ENCODE data around the gene CD83. TPM values are rescaled to one million over a fixed set of nuclear protein-coding genes. Genes with fewer than 3 reads are reported as not detected.

The CD83 gene
- total and polyA plus RNA-seq, 9 of the 15 experiments (the other 6 are each of a cell fraction or from before 2014, with no cell fraction given) = 2.5 to 4.1 (median 3.4) TPM

DNA sequence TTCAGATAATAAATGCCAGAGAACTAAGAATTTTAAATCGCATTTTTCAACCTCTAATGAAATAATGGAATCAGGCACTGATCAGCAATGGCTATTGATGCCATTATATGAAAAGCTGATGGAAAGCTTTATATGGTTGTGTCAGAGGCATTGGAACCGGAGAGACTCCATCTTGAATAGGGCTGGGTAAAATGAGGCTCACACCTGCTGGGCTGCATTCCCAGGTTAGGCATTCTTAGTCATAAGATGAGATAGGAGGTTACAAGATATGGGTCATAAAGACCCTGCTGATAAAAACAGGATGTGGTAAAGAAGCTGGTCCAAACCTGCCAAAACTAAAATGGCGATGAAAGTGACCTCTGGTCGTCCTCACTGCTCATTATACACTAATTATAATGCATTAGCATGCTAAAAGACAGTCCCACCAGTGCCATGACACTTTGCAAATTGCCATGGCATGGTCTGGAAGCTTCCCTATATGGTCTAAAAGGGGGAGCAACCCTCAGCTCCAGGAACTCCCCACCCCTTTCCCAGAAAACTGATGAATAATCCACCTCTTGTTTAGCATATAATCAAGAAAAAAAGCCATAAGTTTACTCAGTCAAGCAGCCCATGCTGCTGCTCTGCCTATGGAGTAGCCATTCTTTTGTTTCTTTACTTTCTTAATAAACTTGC lies 40.2 kb upstream of the CD83 start (continued):
- TF ChIP-seq, protein P1, sequence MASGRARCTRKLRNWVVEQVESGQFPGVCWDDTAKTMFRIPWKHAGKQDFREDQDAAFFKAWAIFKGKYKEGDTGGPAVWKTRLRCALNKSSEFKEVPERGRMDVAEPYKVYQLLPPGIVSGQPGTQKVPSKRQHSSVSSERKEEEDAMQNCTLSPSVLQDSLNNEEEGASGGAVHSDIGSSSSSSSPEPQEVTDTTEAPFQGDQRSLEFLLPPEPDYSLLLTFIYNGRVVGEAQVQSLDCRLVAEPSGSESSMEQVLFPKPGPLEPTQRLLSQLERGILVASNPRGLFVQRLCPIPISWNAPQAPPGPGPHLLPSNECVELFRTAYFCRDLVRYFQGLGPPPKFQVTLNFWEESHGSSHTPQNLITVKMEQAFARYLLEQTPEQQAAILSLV (tag; IDR thresholded peaks at IDR 0.05) = peak; percentile 90
- TF ChIP-seq PCBP2 (IDR thresholded peaks at IDR 0.05; ENCODE audit: low read depth, low read length, poor library complexity, severe bottlenecking) (no peak), HNRNPLL (IDR thresholded peaks at IDR 0.05; ENCODE audit: low read depth, low read length, poor library complexity, severe bottlenecking) (no peak), SAP30 (IDR thresholded peaks at IDR 0.05; ENCODE audit: borderline replicate concordance, insufficient read depth, low read depth, low read length, poor library complexity, severe bottlenecking) (no peak), RFX1 (IDR thresholded peaks at IDR 0.05) (no peak), ZNF561 (CRISPR knock-in tag; conservative IDR thresholded peaks at IDR 0.05) (0 out of 2 replicates have a peak, but pooled peaks have one; percentile 73), CTBP1 (IDR thresholded peaks at IDR 0.05; ENCODE audit: borderline replicate concordance) (peak; percentile 20; the same call in 1 of the 2 replicates), SOX6 (IDR thresholded peaks at IDR 0.05) (no peak), THRAP3 (IDR thresholded peaks at IDR 0.05; ENCODE audit: borderline replicate concordance) (no peak), U2AF1 (optimal IDR thresholded peaks at IDR 0.05; ENCODE audit: low read depth, low read length) (no peak)
- TF ChIP-seq, protein P2, sequence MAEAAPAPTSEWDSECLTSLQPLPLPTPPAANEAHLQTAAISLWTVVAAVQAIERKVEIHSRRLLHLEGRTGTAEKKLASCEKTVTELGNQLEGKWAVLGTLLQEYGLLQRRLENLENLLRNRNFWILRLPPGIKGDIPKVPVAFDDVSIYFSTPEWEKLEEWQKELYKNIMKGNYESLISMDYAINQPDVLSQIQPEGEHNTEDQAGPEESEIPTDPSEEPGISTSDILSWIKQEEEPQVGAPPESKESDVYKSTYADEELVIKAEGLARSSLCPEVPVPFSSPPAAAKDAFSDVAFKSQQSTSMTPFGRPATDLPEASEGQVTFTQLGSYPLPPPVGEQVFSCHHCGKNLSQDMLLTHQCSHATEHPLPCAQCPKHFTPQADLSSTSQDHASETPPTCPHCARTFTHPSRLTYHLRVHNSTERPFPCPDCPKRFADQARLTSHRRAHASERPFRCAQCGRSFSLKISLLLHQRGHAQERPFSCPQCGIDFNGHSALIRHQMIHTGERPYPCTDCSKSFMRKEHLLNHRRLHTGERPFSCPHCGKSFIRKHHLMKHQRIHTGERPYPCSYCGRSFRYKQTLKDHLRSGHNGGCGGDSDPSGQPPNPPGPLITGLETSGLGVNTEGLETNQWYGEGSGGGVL (CRISPR knock-in tag; IDR thresholded peaks at IDR 0.05) = no peak
- TF ChIP-seq, protein P3, sequence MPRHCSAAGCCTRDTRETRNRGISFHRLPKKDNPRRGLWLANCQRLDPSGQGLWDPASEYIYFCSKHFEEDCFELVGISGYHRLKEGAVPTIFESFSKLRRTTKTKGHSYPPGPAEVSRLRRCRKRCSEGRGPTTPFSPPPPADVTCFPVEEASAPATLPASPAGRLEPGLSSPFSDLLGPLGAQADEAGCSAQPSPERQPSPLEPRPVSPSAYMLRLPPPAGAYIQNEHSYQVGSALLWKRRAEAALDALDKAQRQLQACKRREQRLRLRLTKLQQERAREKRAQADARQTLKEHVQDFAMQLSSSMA (CRISPR knock-in tag; IDR thresholded peaks at IDR 0.05) = 0 out of 2 replicates have a peak, but pooled peaks have one; percentile 21
- TF ChIP-seq, protein P4, sequence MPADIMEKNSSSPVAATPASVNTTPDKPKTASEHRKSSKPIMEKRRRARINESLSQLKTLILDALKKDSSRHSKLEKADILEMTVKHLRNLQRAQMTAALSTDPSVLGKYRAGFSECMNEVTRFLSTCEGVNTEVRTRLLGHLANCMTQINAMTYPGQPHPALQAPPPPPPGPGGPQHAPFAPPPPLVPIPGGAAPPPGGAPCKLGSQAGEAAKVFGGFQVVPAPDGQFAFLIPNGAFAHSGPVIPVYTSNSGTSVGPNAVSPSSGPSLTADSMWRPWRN (IDR thresholded peaks at IDR 0.05; ENCODE audit: low read depth) = no peak
- TF ChIP-seq, protein P5, sequence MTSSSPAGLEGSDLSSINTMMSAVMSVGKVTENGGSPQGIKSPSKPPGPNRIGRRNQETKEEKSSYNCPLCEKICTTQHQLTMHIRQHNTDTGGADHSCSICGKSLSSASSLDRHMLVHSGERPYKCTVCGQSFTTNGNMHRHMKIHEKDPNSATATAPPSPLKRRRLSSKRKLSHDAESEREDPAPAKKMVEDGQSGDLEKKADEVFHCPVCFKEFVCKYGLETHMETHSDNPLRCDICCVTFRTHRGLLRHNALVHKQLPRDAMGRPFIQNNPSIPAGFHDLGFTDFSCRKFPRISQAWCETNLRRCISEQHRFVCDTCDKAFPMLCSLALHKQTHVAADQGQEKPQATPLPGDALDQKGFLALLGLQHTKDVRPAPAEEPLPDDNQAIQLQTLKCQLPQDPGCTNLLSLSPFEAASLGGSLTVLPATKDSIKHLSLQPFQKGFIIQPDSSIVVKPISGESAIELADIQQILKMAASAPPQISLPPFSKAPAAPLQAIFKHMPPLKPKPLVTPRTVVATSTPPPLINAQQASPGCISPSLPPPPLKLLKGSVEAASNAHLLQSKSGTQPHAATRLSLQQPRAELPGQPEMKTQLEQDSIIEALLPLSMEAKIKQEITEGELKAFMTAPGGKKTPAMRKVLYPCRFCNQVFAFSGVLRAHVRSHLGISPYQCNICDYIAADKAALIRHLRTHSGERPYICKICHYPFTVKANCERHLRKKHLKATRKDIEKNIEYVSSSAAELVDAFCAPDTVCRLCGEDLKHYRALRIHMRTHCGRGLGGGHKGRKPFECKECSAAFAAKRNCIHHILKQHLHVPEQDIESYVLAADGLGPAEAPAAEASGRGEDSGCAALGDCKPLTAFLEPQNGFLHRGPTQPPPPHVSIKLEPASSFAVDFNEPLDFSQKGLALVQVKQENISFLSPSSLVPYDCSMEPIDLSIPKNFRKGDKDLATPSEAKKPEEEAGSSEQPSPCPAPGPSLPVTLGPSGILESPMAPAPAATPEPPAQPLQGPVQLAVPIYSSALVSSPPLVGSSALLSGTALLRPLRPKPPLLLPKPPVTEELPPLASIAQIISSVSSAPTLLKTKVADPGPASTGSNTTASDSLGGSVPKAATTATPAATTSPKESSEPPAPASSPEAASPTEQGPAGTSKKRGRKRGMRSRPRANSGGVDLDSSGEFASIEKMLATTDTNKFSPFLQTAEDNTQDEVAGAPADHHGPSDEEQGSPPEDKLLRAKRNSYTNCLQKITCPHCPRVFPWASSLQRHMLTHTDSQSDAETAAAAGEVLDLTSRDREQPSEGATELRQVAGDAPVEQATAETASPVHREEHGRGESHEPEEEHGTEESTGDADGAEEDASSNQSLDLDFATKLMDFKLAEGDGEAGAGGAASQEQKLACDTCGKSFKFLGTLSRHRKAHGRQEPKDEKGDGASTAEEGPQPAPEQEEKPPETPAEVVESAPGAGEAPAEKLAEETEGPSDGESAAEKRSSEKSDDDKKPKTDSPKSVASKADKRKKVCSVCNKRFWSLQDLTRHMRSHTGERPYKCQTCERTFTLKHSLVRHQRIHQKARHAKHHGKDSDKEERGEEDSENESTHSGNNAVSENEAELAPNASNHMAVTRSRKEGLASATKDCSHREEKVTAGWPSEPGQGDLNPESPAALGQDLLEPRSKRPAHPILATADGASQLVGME (CRISPR knock-in tag; IDR thresholded peaks at IDR 0.05) = no peak
- TF ChIP-seq, protein P6, sequence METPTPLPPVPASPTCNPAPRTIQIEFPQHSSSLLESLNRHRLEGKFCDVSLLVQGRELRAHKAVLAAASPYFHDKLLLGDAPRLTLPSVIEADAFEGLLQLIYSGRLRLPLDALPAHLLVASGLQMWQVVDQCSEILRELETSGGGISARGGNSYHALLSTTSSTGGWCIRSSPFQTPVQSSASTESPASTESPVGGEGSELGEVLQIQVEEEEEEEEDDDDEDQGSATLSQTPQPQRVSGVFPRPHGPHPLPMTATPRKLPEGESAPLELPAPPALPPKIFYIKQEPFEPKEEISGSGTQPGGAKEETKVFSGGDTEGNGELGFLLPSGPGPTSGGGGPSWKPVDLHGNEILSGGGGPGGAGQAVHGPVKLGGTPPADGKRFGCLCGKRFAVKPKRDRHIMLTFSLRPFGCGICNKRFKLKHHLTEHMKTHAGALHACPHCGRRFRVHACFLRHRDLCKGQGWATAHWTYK (CRISPR knock-in tag; IDR thresholded peaks at IDR 0.05) = peak; percentile 98

Measured in K562 (cell line).